Measurements from ENCODE around the gene RIN3. TPM values are rescaled to one million over a fixed set of nuclear protein-coding genes. Genes with fewer than 3 reads are reported as not detected.

Gene RIN3
- total and polyA plus RNA-seq, 2 donors (not counting 3 experiments of a cell fraction or from before 2014, with no cell fraction given) = 5.1 to 20.8 TPM

GRCh38 chr14:92701826-92702225, 188.2 kb downstream of the RIN3 start:
- DNase-seq (ENCODE audit: low read depth, low spot score) = no peak
- H2AFZ ChIP-seq (ENCODE audit: low read depth, low read length) = no peak overlapping the region
- POLR2A ChIA-PET = no interaction called here

More at GRCh38 chr14:92701826-92702225, 188.2 kb downstream of the RIN3 start:
- no peak overlapping the region for H3K27ac ChIP-seq (ENCODE audit: insufficient read depth, low read depth, low read length)
- H3K4me2 ChIP-seq (ENCODE audit: insufficient read depth, low read length) = no peak overlapping the region
- no TSS peak for BruUV-seq (replicated peaks)
- TF ChIP-seq MAX (IDR thresholded peaks at IDR 0.05; ENCODE audit: insufficient read depth, insufficient read length) (no peak), POLR2A (IDR thresholded peaks at IDR 0.05; ENCODE audit: low read depth, low read length) (no peak), FOS (IDR thresholded peaks at IDR 0.05; ENCODE audit: borderline replicate concordance, insufficient read depth, low read length) (no peak), MYC (IDR thresholded peaks at IDR 0.05; ENCODE audit: low read depth, low read length) (no peak), JUN (IDR thresholded peaks at IDR 0.05; ENCODE audit: borderline replicate concordance, insufficient read depth, insufficient read length, low read depth) (no peak), EZH2 (IDR thresholded peaks at IDR 0.05; ENCODE audit: borderline replicate concordance, low read depth, low read length, severe bottlenecking) (no peak), GATA2 (IDR thresholded peaks at IDR 0.05; ENCODE audit: insufficient read depth, insufficient read length, low read depth, low read length) (no peak), POLR2AphosphoS5 (IDR thresholded peaks at IDR 0.05; ENCODE audit: insufficient read depth, low read depth, low read length) (no peak)
- TF ChIP-seq, protein P1, sequence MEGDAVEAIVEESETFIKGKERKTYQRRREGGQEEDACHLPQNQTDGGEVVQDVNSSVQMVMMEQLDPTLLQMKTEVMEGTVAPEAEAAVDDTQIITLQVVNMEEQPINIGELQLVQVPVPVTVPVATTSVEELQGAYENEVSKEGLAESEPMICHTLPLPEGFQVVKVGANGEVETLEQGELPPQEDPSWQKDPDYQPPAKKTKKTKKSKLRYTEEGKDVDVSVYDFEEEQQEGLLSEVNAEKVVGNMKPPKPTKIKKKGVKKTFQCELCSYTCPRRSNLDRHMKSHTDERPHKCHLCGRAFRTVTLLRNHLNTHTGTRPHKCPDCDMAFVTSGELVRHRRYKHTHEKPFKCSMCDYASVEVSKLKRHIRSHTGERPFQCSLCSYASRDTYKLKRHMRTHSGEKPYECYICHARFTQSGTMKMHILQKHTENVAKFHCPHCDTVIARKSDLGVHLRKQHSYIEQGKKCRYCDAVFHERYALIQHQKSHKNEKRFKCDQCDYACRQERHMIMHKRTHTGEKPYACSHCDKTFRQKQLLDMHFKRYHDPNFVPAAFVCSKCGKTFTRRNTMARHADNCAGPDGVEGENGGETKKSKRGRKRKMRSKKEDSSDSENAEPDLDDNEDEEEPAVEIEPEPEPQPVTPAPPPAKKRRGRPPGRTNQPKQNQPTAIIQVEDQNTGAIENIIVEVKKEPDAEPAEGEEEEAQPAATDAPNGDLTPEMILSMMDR (IDR thresholded peaks at IDR 0.05; ENCODE audit: extremely low read depth in 1 of 2, insufficient read depth in 1 of 2, low read depth in 1 of 2, low read length in 2 of 2) = no peak
- no peaks in the 10 kb centered on the region for H3K4me1 ChIP-seq (ENCODE audit: control insufficient read depth, extremely low read depth, insufficient read depth, low read length)
- dilution Hi-C loops (cut with MboI; ENCODE audit: extremely low pct_ligation_motif_present, low sequenced_read_pairs) = no loop called here
- H3K9me1 ChIP-seq (replicated peaks; ENCODE audit: control insufficient read depth, extremely low read depth, insufficient read depth, low read length) = no peaks in the 10 kb centered on the region
- H3K9ac ChIP-seq (replicated peaks; ENCODE audit: extremely low read depth, insufficient read depth, low read length) = no peak overlapping the region
- H3K27me3 ChIP-seq (ENCODE audit: control insufficient read depth in 2 of 2, insufficient read depth in 2 of 2, low read length in 2 of 2) = peaks cover 0 to 3% of the 10 kb centered on the region in 2 experiments
- H3K36me3 ChIP-seq (ENCODE audit: control insufficient read depth in 2 of 2, extremely low read depth in 1 of 2, insufficient read depth in 2 of 2, low read length in 2 of 2) = peaks cover 0 to 5% of the 10 kb centered on the region in 2 experiments
- CTCF ChIA-PET = interaction anchor here (1.6 kb wide), 1 partner anchor 82 kb away, joined by 4 read pairs; no protein-coding TSS in a partner anchor
- intact Hi-C loops (cut with micrococcal nuclease) = no loop called here
- no peaks in the 10 kb centered on the region for H3K9me3 ChIP-seq (replicated peaks; ENCODE audit: control insufficient read depth, insufficient read depth, low read length)
- no peaks in the 10 kb centered on the region for H3K79me2 ChIP-seq (ENCODE audit: control insufficient read depth, insufficient read depth, low read length)
- H3K4me3 ChIP-seq (replicated peaks in 1 of 3; ENCODE audit: insufficient read depth in 1 of 3, low read depth in 1 of 3, low read length in 3 of 3) = no peak overlapping the region
- H4K20me1 ChIP-seq (replicated peaks; ENCODE audit: control insufficient read depth, extremely low read depth, insufficient read depth, low read length) = no peaks in the 10 kb centered on the region
- no peak for FAIRE-seq
